ENCODE data around the gene CYP26B1. TPM values are rescaled to one million over a fixed set of nuclear protein-coding genes. Genes with fewer than 3 reads are reported as not detected.

CYP26B1 gene
- total RNA-seq, 1 experiment from 2014 or later, result 1.3 TPM

- Histone ChIP-seq H3K79me2 (ENCODE audit: low read depth) (no peaks in the 10 kb centered on the region), H4K20me1 (ENCODE audit: insufficient read depth) (no peaks in the 10 kb centered on the region), H3K36me3 (ENCODE audit: low read depth) (no peaks in the 10 kb centered on the region), H2AFZ (no peak overlapping the region), H3K27ac (no peak overlapping the region), H3K4me1 (replicated peaks; ENCODE audit: insufficient read depth) (peaks cover 7% of the 10 kb centered on the region), H3K4me3 (no peak overlapping the region), H3K27me3 (ENCODE audit: insufficient read depth, low read depth) (no peaks in the 10 kb centered on the region), H3K4me2 (no peak overlapping the region), H3K9me3 (ENCODE audit: insufficient read depth, low read depth) (no peaks in the 10 kb centered on the region), H3K9me2 (ENCODE audit: insufficient read depth) (no peaks in the 10 kb centered on the region), H3F3A (ENCODE audit: insufficient read depth, low read depth) (peaks cover 3% of the 10 kb centered on the region; the same call in 1 of the 2 replicates)
- DNase-seq, result no peak
- intact Hi-C loops (cut with micrococcal nuclease; ENCODE audit: unreplicated experiment), result no loop called here
- CTCF ChIA-PET, result no interaction called here
- no TSS peak for BruUV-seq (replicated peaks)
- TF ChIP-seq EZH2 (IDR thresholded peaks at IDR 0.05; ENCODE audit: low read depth), result no peak
- TF ChIP-seq, protein P1, sequence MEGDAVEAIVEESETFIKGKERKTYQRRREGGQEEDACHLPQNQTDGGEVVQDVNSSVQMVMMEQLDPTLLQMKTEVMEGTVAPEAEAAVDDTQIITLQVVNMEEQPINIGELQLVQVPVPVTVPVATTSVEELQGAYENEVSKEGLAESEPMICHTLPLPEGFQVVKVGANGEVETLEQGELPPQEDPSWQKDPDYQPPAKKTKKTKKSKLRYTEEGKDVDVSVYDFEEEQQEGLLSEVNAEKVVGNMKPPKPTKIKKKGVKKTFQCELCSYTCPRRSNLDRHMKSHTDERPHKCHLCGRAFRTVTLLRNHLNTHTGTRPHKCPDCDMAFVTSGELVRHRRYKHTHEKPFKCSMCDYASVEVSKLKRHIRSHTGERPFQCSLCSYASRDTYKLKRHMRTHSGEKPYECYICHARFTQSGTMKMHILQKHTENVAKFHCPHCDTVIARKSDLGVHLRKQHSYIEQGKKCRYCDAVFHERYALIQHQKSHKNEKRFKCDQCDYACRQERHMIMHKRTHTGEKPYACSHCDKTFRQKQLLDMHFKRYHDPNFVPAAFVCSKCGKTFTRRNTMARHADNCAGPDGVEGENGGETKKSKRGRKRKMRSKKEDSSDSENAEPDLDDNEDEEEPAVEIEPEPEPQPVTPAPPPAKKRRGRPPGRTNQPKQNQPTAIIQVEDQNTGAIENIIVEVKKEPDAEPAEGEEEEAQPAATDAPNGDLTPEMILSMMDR (conservative IDR thresholded peaks at IDR 0.05), result no peak
- POLR2A ChIA-PET (ENCODE audit: unreplicated experiment), result interaction anchor here (0.6 kb wide), 1 partner anchor 353 kb away, joined by 4 read pairs; no protein-coding TSS in a partner anchor
Measured at GRCh38 chr2:72097276-72097675, 50.4 kb downstream of the CYP26B1 start.

GRCh38 chr2:72096181-72096580 is 51.5 kb downstream of the CYP26B1 start:
- no peaks in the 10 kb centered on the region for H4K20me1 ChIP-seq (ENCODE audit: insufficient read depth)
- H3K36me3 ChIP-seq (ENCODE audit: low read depth), result no peaks in the 10 kb centered on the region
- peaks cover 6% of the 10 kb centered on the region; the same call in 1 of the 2 replicates for H3F3A ChIP-seq (ENCODE audit: insufficient read depth, low read depth)
- no TSS peak for BruUV-seq (replicated peaks)
- no peaks in the 10 kb centered on the region for H3K79me2 ChIP-seq (ENCODE audit: low read depth)
- ChIA-PET POLR2A (ENCODE audit: unreplicated experiment) (no interaction called here), CTCF (no interaction called here)
- no peak for DNase-seq
- TF ChIP-seq EZH2 (IDR thresholded peaks at IDR 0.05; ENCODE audit: low read depth), result no peak
- TF ChIP-seq, protein P1 (conservative IDR thresholded peaks at IDR 0.05), result no peak
- no peaks in the 10 kb centered on the region for H3K27me3 ChIP-seq (ENCODE audit: insufficient read depth, low read depth)
- peaks cover 18% of the 10 kb centered on the region for H3K4me1 ChIP-seq (replicated peaks; ENCODE audit: insufficient read depth)
- no peak overlapping the region for H3K4me2 ChIP-seq
- no peaks in the 10 kb centered on the region for H3K9me2 ChIP-seq (ENCODE audit: insufficient read depth)
- no peak overlapping the region for H2AFZ ChIP-seq
- intact Hi-C loops (cut with micrococcal nuclease; ENCODE audit: unreplicated experiment), result no loop called here
- no peaks in the 10 kb centered on the region for H3K9me3 ChIP-seq (ENCODE audit: insufficient read depth, low read depth)
- H3K4me3 ChIP-seq, result no peak overlapping the region
- H3K27ac ChIP-seq, result no peak overlapping the region

DNA sequence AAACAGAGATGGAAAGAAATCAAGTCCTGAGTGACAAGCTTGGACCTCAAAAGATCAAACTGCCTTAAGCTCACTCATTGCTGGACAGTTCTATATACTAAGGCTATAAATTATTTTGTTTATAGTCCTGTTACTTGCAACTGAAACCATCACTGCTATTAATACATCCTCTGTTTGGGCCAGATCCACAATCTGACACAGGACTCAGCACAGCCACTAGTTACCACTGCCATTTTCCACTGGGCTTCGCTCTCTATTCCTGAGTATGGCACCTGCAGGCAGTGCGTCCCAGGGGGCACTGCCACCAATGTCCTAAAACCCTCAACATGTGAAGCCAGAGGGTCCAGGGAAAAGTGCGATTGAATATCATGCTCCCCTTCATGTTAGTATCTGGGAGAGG is 52.3 kb downstream of the CYP26B1 start:
- no TSS peak for BruUV-seq (replicated peaks)
- H4K20me1 ChIP-seq (ENCODE audit: insufficient read depth), result no peaks in the 10 kb centered on the region
- no peak for TF ChIP-seq EZH2 (IDR thresholded peaks at IDR 0.05; ENCODE audit: low read depth)
- TF ChIP-seq, protein P1 (conservative IDR thresholded peaks at IDR 0.05), result no peak
- no peak overlapping the region for H2AFZ ChIP-seq
- no peaks in the 10 kb centered on the region for H3K9me3 ChIP-seq (ENCODE audit: insufficient read depth, low read depth)
- peaks cover 18% of the 10 kb centered on the region for H3K4me1 ChIP-seq (replicated peaks; ENCODE audit: insufficient read depth)
- H3K9me2 ChIP-seq (ENCODE audit: insufficient read depth), result no peaks in the 10 kb centered on the region
- H3K4me2 ChIP-seq, result no peak overlapping the region
- no peaks in the 10 kb centered on the region for H3K27me3 ChIP-seq (ENCODE audit: insufficient read depth, low read depth)
- intact Hi-C loops (cut with micrococcal nuclease; ENCODE audit: unreplicated experiment), result no loop called here
- no peak for DNase-seq
- peaks cover 6% of the 10 kb centered on the region; the same call in 1 of the 2 replicates for H3F3A ChIP-seq (ENCODE audit: insufficient read depth, low read depth)
- no peak overlapping the region for H3K4me3 ChIP-seq
- ChIA-PET POLR2A (ENCODE audit: unreplicated experiment) (no interaction called here), CTCF (no interaction called here)
- H3K36me3 ChIP-seq (ENCODE audit: low read depth), result no peaks in the 10 kb centered on the region
- no peaks in the 10 kb centered on the region for H3K79me2 ChIP-seq (ENCODE audit: low read depth)
- no peak overlapping the region for H3K27ac ChIP-seq
